Left hindlimb (tissue), 1 donor: ENCODE results near the gene HCN4.
"Not testable (repeated sequence)": the region's sequence is repeated elsewhere in the genome, so short reads cannot be mapped to it uniquely, and the experiment has no call there.

ENCODE experiments used
- DNase-seq: peaks from one replicate; pipeline ENCODE4 v3.0.0-alpha.2; 2018

Gene HCN4

DNA sequence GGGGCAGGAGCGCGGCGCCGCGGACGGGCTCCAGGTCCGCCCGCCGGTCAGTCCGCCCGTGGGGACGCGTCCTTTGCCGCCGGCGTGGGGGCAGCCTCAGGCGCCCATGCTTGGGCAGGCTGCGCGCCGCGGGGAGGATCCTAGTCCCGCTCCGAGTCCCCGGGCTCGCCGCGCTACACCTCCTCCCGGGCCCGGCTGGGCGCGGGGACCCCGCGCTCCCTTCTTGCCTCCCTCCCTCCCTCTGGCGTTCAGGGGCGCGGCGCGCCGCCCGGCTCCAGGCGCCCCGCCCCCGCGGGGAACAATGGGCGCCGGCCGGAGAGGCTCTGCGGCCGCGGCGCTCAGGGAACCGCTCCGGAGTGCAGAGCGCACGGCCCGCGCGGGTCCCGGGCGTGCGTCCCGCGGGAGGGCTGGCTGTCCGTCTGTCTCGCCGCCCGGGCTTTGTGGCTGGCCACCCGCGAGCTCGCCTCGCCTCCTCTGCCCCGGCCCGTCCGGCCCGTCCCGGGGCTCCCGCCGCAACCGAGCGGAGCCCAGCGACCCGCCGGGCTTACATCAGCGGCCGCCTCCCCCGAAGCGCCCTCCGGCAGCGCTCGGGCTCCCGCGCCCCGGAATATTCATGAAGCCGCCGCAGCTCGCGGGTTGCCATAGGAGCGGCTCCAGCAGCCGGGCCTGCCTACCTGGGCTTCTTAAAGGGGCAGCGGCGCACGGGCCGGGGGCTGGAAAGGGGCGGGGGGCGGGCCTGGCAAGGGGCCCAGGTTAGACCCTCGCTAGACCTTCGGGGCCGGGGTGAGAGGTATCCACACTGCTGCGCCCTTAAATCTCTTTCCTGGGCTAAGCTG is at the start of gene HCN4:
HCN4 (minus strand) TSS at position 658 of the 836 bp plus-strand sequence. CDS start 688 bp downstream, outside the sequence.
- no peak for DNase-seq

GRCh38 chr15:73414876-73415275 is 46.1 kb upstream of the HCN4 start:
- DNase-seq: no peak

DNA sequence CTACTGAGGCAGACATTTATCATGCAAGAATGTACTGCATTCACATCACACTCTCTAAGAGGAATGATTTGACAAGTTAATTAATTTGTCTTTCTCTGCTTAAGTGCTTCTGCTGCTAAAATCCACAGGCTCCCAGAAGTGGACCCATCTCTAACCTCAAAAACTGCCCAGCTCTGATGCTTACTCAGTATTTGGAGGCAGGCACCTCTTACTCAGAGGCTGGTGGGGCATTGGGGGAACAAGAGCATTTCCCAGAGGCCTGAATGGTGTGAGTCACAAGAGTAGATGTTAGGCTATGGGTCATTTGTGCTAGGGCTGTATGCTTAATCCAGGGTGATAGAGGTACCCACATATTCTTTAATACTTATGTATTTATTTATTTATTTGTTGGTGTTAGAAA is 34.4 kb upstream of the HCN4 start:
- DNase-seq: no peak

DNA sequence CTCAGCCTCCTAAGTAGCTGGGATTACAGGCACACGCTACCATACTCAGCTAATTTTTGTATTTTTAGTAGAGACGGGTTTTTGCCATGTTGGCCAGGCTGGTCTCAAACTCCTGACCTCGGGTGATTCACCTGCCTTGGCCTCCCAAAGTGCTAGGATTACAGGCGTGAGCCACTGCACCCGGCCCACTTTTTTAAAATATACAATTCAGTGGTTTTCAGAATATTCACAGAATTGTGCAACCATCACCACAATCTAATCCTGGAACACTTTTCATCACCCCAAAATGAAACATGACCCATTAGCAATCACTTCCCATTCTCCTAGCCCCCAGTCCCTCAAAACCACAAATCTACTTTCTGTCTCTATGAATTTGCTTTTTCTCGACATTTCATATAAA is 31.5 kb upstream of the HCN4 start:
- not testable (repeated sequence) for DNase-seq

DNA sequence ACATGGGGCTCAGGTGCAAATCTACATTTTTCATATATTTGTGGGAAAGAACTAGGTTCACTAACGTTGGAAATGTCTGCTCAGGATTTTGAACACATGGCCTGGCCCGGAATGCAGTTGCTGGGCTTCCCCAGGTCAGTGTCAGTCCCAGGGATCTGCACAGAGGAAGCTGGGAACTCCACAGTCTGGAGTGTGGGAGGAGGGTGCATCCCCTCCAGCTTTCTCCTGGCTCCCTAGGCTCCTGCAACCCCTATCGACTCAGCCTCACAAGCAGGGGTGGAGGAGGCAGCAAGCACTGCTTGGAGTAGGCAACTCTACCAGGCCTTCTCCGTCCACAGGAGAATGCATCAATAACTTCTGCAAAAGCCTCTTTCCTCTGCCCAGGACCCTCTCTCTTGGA is 30.1 kb upstream of the HCN4 start:
- no peak for DNase-seq

DNA sequence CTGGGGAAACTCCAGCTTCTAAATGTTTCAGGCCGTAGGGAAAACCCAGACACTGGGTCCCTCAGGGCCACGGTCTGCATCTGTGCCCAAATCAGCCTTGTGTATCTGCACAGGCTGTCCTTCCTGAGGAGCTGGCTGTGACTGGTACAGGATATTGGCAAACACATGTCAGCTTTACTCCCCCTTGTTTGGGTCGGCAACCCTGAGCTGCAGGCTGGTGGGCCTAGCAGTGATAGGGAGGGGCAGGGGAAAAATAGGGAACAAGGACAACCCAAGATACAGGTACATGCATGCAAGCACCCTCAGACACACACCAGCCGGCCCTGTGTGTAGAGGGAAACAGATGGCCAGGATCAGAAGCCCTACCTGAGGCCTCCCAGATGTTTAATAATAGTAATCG is 28.7 kb upstream of the HCN4 start:
- no peak for DNase-seq

DNA sequence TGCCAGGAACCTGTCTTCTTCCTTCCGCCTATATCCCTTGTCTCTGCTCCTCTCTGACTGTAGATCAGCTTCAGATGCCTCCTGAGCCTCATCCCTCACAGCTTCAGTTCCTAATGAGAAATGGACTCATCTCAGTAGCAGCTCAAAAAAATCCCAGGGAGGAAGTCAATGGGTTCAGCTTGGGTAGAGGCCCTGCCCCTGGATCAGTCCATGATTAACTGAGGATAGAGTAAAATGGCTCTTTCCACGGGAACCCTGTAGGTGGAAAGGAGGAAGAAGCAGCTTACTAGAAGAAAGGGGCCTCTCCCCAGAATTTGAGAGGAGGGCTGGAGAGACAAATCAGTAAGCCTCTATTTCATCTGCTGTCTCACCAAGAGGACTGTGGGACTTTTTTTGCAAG is 26.9 kb upstream of the HCN4 start:
- DNase-seq: no peak

DNA sequence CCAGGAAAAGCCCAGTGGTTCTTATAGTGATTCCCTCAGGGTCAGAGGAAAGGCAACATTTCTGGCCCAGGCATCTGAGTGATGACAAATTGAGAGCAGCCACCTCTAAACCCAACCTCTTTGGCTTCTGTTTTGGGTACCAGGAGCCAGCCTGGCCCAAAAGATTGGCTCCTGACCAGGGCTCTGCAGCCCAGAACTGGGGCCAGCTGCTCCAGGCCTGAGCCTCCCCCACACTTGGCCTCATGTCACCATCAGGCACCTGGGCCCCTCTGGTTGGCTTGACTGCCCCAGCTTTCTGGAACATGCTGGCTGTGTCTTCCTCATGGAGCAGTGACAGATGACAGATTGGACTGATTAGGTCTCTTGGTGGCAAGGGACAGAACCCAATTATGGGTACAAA is 26.0 kb upstream of the HCN4 start:
- no peak for DNase-seq

DNA sequence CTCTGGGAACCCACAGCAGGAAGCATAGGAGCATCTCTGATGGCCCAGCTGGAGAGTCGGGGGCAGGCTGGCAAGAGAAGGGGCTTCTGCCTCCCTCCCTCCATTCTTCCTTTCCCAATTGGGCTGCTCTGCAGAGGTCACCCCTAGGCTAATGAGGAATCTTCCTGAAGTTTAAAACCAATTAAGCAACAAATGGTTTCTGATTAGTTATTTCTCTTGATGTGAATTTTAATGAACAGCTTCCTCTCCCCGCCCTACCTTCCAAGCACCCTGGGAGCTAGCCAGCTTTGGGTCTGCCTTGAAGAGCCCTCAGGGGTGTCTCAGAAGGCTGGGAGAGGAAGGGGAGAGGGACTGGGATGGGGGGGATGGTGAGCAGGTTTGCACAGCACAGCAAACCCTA is 24.6 kb upstream of the HCN4 start:
- no peak for DNase-seq

GRCh38 chr15:73392025-73392424 is 23.3 kb upstream of the HCN4 start:
- DNase-seq: no peak

- no peak for DNase-seq
Measured at GRCh38 chr15:73391128-73391872, 22.5 kb upstream of the HCN4 start.

GRCh38 chr15:73389971-73390544 is 21.3 kb upstream of the HCN4 start:
- DNase-seq: no peak

DNA sequence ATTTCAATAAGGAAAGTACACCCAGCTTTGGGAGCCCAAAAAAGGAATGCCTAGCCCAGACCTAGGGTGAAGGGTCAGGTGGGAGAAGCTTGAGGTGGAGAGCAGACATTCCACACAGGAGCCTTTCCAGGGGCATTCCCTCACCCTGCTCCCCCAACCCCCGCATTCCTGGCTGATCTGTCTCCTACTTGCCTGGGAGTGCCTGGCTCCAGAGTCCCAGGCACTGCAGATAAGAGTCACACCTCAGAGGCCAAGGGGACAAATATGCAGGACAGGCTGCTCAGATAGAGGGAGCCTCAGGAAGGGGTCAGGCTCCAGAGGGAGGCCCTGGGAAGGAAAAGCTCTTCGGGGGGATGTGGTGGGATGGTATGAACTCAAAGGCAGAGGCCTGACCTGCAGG is 20.8 kb upstream of the HCN4 start:
- DNase-seq: no peak

DNA sequence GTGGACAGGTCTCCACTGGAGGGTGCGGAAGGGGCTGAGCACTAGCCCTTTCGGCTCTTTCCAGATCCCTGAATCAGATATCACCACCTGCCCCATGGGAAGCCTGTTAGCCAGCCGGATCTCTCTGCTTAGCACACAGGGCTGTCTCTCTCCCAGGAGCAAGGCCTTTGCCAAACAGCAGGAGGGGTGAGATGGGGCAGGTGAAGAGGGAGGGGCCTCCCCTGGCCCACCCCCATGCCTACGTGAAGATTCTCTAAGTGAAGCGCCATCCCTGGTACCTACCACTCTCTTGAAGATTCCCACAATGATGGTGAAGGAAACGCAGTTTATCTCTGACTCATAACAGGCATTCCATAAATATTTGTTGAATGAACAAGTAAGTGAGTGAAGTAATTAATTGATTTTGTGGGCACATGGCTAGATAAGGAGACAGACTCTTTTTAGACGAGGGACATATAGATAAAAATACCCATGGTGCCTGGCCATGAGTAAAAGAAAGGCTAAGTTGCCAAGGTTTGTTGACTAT is 19.6 kb upstream of the HCN4 start:
- no peak for DNase-seq

DNA sequence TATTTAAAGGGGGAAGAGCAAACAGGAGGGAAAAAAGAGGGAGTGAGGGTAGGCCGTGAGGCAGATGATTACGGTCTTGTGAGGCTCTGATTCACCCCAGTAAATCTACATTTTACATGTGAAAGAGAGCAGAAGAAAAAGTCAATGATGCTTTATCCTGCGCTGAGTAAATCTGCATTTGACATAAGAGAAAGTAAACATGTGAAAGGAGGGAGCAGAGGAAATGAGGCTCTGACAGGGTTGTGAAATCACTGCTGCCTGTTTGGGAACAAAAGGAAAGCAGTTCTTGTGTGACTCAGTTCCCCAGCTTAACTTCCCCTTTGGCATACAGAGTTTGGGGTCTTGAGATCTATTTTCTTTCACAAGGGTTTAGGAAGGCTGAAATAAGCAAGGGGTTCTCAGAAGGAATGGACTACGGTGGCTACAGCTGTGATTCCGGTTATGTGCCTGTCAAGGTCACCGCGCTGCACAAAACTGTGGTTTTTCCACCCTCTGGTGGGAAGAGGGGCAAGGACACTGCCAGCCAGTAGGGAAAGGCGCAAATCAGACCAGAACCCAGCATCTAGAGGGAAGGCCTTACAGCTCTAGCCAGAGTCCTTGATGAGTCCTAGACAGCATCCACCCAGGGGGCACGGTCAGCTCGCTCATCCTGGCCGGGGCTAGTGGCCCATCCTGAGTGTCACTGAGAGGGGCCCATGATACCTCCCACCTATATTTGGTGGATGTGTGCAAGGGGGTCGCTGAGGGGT is 18.9 kb upstream of the HCN4 start:
- no peak for DNase-seq

- DNase-seq: no peak
Measured at GRCh38 chr15:73386886-73387506, 18.2 kb upstream of the HCN4 start.

- no peak for DNase-seq
Measured at GRCh38 chr15:73386238-73386637, 17.5 kb upstream of the HCN4 start.

DNA sequence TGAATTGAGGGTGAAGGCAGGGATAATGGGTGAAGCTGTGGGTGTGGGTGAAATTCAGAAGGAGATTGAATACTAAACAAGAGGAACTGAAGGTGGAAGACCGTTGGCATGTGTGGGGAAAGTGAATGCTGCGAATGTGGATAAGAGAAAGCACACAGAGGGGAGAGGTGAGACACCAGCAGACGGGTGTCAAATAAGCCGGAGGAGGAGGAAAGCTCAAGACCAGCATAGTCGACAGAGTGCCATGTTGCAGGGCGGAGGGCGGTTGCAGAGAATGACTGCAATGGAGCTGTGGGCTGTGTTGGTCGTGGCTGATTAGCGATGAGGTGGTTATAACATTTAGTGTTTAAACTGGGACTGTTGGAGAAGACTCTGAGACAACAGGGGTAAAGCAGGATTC is 16.4 kb upstream of the HCN4 start:
- DNase-seq: no peak

DNA sequence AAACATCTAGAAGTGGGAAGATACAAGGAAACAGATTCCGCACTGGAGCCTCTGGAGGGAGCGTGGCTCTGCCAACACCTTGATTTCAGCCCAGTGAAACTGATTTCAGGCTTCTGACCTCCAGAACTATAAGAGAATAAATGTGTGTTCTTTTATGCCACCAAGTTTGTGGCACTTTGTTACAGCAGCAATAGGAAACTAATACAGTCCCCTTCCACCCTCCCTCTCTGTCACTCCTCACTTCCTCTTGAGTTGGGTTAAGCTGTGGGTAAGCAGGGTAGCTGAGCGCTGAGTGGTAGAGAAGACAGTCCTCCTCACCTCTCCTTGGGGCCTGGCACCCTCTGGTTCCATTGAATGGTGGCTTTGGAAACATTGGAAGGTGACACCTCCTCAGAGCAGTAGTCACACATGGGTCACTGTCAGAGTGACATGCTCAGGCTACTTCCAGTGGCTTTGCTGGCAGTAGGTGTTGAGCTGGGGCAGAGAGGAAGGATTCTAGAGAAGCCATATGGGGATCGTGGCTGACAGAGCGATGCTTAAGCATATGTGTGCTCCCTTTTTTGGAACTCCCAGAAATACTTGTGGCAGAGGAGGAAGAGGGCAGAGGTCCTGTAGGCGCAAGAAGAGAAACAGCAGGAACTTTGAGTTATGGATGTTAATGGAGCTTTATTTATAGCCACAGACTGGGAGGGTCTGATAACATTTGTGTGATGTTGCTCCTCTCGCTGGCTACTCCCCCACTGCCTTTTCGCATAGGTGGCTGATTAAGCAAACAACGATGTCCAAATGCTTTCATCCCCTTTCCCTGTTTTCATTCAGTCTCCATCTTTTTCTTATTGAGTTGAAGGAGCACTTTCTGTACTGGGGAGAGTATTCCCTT is 14.8 kb upstream of the HCN4 start:
- DNase-seq: no peak

DNA sequence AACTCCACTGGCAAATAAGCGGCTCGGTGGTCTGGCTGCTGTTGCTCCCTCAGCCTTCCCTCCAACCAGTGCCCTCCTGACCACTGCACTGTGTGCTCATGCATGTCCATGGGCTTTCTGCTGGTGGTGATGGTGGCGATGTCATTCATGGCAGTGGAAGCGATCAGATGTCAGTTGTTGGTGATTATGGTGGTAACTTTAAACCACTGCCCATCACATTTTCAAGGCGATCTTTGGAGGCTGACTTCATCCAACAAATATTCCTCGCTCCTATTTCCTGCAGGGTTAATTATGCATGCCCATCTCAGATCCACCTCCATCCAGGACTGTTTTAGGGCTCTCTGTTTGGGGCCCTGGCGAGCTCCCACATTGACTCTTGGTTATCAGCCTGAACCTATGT is 13.4 kb upstream of the HCN4 start:
- DNase-seq: no peak

DNA sequence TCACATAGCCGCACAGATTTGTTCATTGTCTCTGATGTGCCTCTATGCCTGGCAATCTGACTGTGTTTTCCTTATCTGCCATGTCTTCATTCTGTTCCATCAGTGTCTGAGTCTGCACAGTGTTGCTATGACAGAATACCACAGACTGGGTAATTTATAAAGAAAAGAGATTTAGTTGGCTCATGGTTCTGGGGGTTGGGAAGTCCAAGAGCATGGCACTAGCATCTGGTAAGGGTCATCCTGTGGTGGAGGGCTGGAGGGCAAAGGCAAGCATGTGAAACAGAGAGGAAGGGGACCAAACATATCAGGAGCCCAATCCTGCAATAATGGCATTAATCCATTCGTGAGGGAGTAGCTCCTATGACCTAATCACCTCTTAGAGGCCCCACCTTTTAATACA is 11.9 kb upstream of the HCN4 start:
- DNase-seq: no peak

DNA sequence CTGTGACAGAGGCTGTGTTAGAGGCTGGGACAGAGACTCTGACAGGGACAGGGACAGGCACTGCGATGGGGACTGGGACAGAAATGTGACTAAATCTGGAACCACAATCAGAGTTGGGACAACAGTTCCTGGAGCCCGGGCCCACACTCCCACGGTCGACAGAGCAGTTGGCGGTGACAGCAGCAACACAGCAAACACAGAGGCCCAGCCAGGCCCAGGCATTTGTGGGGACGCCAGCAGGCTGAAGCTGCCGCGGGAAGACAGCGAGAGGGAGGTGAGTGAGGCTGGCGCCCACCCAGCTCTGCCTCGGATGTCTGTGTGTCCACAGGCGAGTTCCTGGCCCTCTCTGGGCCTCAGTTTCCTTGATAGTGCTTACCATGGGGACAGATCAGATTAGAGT is 9.3 kb upstream of the HCN4 start:
- DNase-seq: no peak
